Dermis microvascular lymphatic vessel endothelial cell (primary cell): ENCODE results near the gene TTC3. TPM values are rescaled to one million over a fixed set of nuclear protein-coding genes. Genes with fewer than 3 reads are reported as not detected.

ENCODE experiments used
- DNase-seq, 2 donors: peaks; one replicate each; pipeline versions ENCODE4 v3.0.0 to v3.0.0-alpha.2; 2010; ENCODE audit warnings: low read depth in 2 of 2
- total RNA-seq: library from RNA; depleted of rRNA; stranded (reverse); fragments of >200 nt; gene quantifications from 2 replicates; pipeline ENCODE4 v1.2.1, GENCODE V29; 2014

TTC3 gene
- total RNA-seq, 1 donor from 2014 or later: 87.8 TPM

DNA sequence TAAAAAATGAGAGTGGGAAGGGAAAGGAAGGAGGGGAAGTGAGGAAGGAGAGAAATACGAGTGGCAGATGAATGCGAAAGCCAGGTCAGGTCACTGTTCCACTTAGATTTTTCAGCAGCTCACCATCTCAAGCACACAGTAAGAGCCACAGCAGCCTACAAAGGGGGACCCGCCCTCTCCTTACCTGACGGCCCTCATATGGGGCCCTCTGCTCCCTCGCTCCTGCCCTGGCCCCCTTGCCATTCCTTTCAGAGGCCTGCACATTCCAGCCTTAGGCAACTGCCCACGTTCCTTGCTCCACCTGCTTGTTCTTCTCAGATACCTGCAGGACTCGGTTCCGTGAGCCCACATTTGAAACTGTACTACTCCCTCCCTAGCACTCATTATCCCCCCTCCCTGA, 172.1 kb downstream of the TTC3 start:
- DNase-seq: no peak

DNA sequence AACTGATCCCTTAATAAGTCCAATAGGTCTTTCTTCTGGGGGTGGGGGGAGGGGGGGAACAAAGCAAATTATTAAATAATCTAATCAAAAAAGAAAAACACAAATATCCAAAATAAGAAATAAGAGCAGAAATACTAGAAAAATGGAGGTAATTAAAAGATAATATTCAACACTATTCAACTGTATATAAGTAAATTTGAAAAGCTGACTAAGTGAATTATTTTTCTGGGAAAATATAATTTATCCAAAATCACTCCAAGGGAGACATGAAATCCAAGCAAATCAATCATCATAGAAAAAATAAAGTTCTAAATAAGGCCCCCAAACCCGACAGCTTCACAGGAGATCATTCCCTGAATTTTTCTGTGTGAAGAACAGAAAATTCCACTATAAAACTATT, 175.2 kb downstream of the TTC3 start:
- DNase-seq: no peak

DNA sequence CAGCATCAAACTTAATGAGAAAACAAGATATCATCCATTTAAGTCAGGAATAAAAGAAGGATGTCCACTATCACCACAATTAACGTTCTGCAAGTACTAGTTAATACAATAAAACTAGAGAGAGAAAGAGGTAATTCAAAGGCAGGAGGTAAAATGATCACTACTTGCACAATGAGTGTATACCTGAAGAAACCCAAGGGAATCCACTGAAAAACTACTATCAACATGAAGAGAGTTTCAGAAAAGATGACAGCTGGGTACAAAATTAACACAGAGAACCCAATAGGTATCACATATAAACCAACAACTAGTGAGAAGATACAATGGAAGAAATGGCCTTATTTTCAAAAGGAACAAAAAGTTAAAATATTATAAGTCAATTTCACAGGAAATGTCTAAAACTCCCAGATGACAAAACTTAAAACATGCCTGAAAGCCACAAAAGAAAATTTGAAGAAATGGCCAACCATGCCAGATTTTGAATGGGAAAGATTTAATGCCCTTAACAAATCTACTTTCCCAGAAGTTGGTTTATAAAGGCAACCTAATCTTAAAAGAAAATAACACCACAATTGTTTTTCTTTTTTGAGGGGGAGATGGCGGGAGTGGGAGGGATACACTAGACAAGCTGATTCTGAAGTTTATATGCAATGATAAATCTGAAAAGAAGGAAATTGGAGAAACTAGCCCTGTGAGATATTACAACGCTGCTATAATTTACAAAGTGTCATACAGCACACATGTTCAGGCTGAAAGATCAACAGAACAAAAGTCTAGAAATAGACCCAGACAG, 176.3 kb downstream of the TTC3 start:
- DNase-seq: no peak

DNA sequence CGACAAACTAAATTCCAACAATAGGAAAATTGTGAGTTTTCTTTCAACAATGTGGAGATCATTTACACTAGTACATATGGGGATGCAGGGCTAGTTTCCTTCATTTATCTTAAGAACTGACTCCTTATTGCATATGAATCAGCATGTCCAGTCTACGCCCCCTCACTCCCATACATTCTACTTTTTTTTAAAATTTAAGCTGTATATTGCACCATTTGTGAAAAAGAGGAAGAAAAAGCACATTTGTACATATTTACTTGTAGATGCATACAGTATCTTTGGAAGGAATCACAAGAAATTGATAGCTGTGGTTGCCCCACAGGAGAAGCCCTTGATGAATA, 178.2 kb downstream of the TTC3 start:
- no peak for DNase-seq

Other genes with a start within 250 kb of the TTC3 start
- gene HLCS, start 106.6 kb upstream of the TTC3 start, total RNA-seq: 14.4 and 16.4 TPM in 2 replicates
- under 0.01 TPM in 1 of 2 replicates, not detected in the other for gene RIPPLY3, start 66.6 kb upstream of the TTC3 start, total RNA-seq
- gene PIGP, start 183 bp upstream of the TTC3 start, total RNA-seq: 2.6 and 3.9 TPM in 2 replicates
- 68.4 and 85.7 TPM in 2 replicates for gene VPS26C, start 194.1 kb downstream of the TTC3 start, total RNA-seq